HEK293 (cell line): ENCODE results near the gene HOXD9.

Experiments
- CTCF ChIP-seq: fragments of 450-650 bp; formaldehyde crosslinking; IDR thresholded peaks from 2 replicates; pipeline ENCODE4 v1.5.1; 2016; ENCODE audit warnings: missing biosample characterization, missing genetic modification characterization
- GLIS2 ChIP-seq: fragments of 450-650 bp; formaldehyde crosslinking; IDR thresholded peaks from 2 replicates; pipeline ENCODE4 v1.5.1; 2016; ENCODE audit warnings: missing biosample characterization, missing genetic modification characterization
- HIC1 ChIP-seq: fragments of 450-650 bp; formaldehyde crosslinking; IDR thresholded peaks from 2 replicates; pipeline ENCODE4 v1.5.1; 2016; ENCODE audit warnings: missing biosample characterization, missing genetic modification characterization
- HOXA7 ChIP-seq: sonication (generic); formaldehyde crosslinking; IDR thresholded peaks from 2 replicates; pipeline ENCODE4 v1.8.1; 2022; ENCODE audit warnings: missing genetic modification reagents, borderline replicate concordance
- PBX3 ChIP-seq: sonication (generic); formaldehyde crosslinking; IDR thresholded peaks from 2 replicates; pipeline ENCODE4 v1.8.1; 2022; ENCODE audit warnings: mild to moderate bottlenecking, moderate library complexity, missing genetic modification reagents
- ZBTB48 ChIP-seq: fragments of 450-650 bp; formaldehyde crosslinking; IDR thresholded peaks from 2 replicates; pipeline ENCODE4 v1.5.1; 2016; ENCODE audit warnings: missing biosample characterization, missing genetic modification characterization
- ZBTB8A ChIP-seq: fragments of 450-650 bp; formaldehyde crosslinking; IDR thresholded peaks from 2 replicates; pipeline ENCODE4 v1.5.1; 2016; ENCODE audit warnings: missing biosample characterization, missing genetic modification characterization
- ZNF184 ChIP-seq: fragments of 450-650 bp; IDR thresholded peaks from 2 replicates; pipeline ENCODE4 v1.5.1; 2018; ENCODE audit warnings: missing biosample characterization, mild to moderate bottlenecking, missing genetic modification characterization
- ZNF2 ChIP-seq: fragments of 450-650 bp; formaldehyde crosslinking; IDR thresholded peaks from 2 replicates; pipeline ENCODE4 v1.5.1; 2016; ENCODE audit warnings: missing biosample characterization, missing genetic modification characterization
- ZNF610 ChIP-seq: fragments of 450-650 bp; formaldehyde crosslinking; IDR thresholded peaks from 2 replicates; pipeline ENCODE4 v1.5.1; 2016; ENCODE audit warnings: missing biosample characterization, missing genetic modification characterization, borderline replicate concordance
- ZNF692 ChIP-seq: fragments of 450-650 bp; formaldehyde crosslinking; IDR thresholded peaks from 2 replicates; pipeline ENCODE4 v1.5.1; 2016; ENCODE audit warnings: missing biosample characterization, missing genetic modification characterization
- ZNF76 ChIP-seq: fragments of 450-650 bp; formaldehyde crosslinking; IDR thresholded peaks from 2 replicates; pipeline ENCODE4; 2016; ENCODE audit warnings: low read depth, missing biosample characterization, missing genetic modification characterization, borderline replicate concordance
- ZSCAN30 ChIP-seq: fragments of 450-650 bp; IDR thresholded peaks from 2 replicates; pipeline ENCODE4 v1.5.1; 2018; ENCODE audit warnings: missing biosample characterization, mild to moderate bottlenecking, missing genetic modification characterization, moderate library complexity
- TF ChIP-seq, protein P1 (sequence below): fragments of 450-650 bp; IDR thresholded peaks from 2 replicates; pipeline ENCODE4 v1.5.1; 2018; ENCODE audit warnings: missing biosample characterization, mild to moderate bottlenecking, missing genetic modification characterization
- TF ChIP-seq, protein P2 (sequence below): fragments of 450-650 bp; formaldehyde crosslinking; optimal IDR thresholded peaks from 2 replicates; pipeline ENCODE3; 2016; ENCODE audit warnings: missing biosample characterization, mild to moderate bottlenecking, missing genetic modification characterization

HOXD9 gene

GRCh38 chr2:176079831-176080539 lies 42.5 kb upstream of the HOXD9 start (continued):
- peak; percentile 95 for TF ChIP-seq CTCF
- TF ChIP-seq, protein P1, sequence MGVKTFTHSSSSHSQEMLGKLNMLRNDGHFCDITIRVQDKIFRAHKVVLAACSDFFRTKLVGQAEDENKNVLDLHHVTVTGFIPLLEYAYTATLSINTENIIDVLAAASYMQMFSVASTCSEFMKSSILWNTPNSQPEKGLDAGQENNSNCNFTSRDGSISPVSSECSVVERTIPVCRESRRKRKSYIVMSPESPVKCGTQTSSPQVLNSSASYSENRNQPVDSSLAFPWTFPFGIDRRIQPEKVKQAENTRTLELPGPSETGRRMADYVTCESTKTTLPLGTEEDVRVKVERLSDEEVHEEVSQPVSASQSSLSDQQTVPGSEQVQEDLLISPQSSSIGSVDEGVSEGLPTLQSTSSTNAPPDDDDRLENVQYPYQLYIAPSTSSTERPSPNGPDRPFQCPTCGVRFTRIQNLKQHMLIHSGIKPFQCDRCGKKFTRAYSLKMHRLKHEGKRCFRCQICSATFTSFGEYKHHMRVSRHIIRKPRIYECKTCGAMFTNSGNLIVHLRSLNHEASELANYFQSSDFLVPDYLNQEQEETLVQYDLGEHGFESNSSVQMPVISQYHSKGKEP (tag by site-specific recombination): peak; percentile 21; the same call in 1 of the 2 replicates
- peak; percentile 67; the same call in 1 of the 2 replicates for TF ChIP-seq HIC1 (tag by site-specific recombination)
- peak; percentile 75 for TF ChIP-seq ZBTB48 (tag by site-specific recombination)
- TF ChIP-seq HOXA7 (CRISPR knock-in tag): no peak
- TF ChIP-seq, protein P2, sequence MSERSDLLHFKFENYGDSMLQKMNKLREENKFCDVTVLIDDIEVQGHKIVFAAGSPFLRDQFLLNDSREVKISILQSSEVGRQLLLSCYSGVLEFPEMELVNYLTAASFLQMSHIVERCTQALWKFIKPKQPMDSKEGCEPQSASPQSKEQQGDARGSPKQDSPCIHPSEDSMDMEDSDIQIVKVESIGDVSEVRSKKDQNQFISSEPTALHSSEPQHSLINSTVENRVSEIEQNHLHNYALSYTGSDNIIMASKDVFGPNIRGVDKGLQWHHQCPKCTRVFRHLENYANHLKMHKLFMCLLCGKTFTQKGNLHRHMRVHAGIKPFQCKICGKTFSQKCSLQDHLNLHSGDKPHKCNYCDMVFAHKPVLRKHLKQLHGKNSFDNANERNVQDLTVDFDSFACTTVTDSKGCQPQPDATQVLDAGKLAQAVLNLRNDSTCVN (tag by site-specific recombination): peak; percentile 74
- TF ChIP-seq ZNF184: 0 out of 2 replicates have a peak, but pooled peaks have one; percentile 56
- TF ChIP-seq ZBTB8A (tag by site-specific recombination): peak; percentile 100
- peak; percentile 50; the same call in 1 of the 2 replicates for TF ChIP-seq ZNF2
- TF ChIP-seq ZNF692 (tag by site-specific recombination): peak; percentile 39
- peak; percentile 52; the same call in 1 of the 2 replicates for TF ChIP-seq ZNF76
- TF ChIP-seq ZNF610 (tag by site-specific recombination): peak; percentile 25; the same call in 1 of the 2 replicates
- peak; percentile 61; the same call in 1 of the 2 replicates for TF ChIP-seq PBX3 (CRISPR knock-in tag)
- peak; percentile 85 for TF ChIP-seq GLIS2 (tag by site-specific recombination)
- peak; percentile 95 for TF ChIP-seq ZSCAN30 (tag by site-specific recombination)
